Naive B cell (primary cell): ENCODE measurements around the gene CDH6. TPM values are rescaled to one million over a fixed set of nuclear protein-coding genes. Genes with fewer than 3 reads are reported as not detected.

ENCODE experiments used
- ATAC-seq, 2 donors: fragments of 150-1000 bp; cut with Tn5 transposase; 2 replicates each; pipeline ENCODE4 v1.10.0; 2021; ENCODE audit warnings: low read depth in 2 of 2, mild to moderate bottlenecking in 2 of 2, moderate library complexity in 2 of 2
- DNase-seq: peaks from one replicate; pipeline ENCODE4 v3.0.0; 2022
- H3K27ac Mint-ChIP-seq, 6 donors: one replicate each; pipeline ENCODE4 v1.8.0; 2020 to 2022; ENCODE audit warnings: mild to moderate bottlenecking in 6 of 6, mixed read lengths in 6 of 6, moderate library complexity in 5 of 6, inconsistent platforms in 2 of 6
- H3K27me3 Mint-ChIP-seq, 3 donors: one replicate each; pipeline ENCODE4 v1.8.0; 2021 to 2022; ENCODE audit warnings: mixed read lengths in 3 of 3, mild to moderate bottlenecking in 1 of 3
- H3K36me3 Mint-ChIP-seq, 2 donors: one replicate each; pipeline ENCODE4 v1.8.0; 2020 to 2022; ENCODE audit warnings: mixed read lengths in 2 of 2, inconsistent platforms in 1 of 2, mild to moderate bottlenecking in 1 of 2
- H3K4me1 Mint-ChIP-seq, 3 donors: one replicate each; pipeline ENCODE4 v1.8.0; 2020 to 2022; ENCODE audit warnings: mixed read lengths in 3 of 3, inconsistent platforms in 1 of 3, mild to moderate bottlenecking in 1 of 3, moderate library complexity in 1 of 3
- H3K4me3 Mint-ChIP-seq, 8 donors: one replicate each; pipeline ENCODE4 v1.8.0; 2020 to 2022; ENCODE audit warnings: mild to moderate bottlenecking in 8 of 8, mixed read lengths in 8 of 8, moderate library complexity in 8 of 8, inconsistent platforms in 2 of 8
- H3K9me3 Mint-ChIP-seq, 7 donors: one replicate each; pipeline ENCODE4 v1.8.0; 2020 to 2022; ENCODE audit warnings: mixed read lengths in 7 of 7, mild to moderate bottlenecking in 5 of 7, inconsistent platforms in 2 of 7, moderate library complexity in 1 of 7
- polyA plus RNA-seq, 6 donors: library from polyadenylated mRNA; unstranded; fragments of 300-500 nt; fragmentation: Illumina TruSeq; gene quantifications; one replicate each; pipeline ENCODE4 v1.2.3, GENCODE V29; 2021; ENCODE audit warnings: low read depth in 6 of 6

Gene CDH6
- polyA plus RNA-seq, 6 donors from 2014 or later: not detected

GRCh38 chr5:31328040-31328733 lies 134.7 kb downstream of the CDH6 start:
- Mint-ChIP-seq H3K27ac (no peak overlapping the region), H3K9me3 (no peaks in the 10 kb centered on the region), H3K4me1 (no peaks in the 10 kb centered on the region), H3K36me3 (no peaks in the 10 kb centered on the region), H3K4me3 (no peak overlapping the region), H3K27me3 (no peaks in the 10 kb centered on the region)
- ATAC-seq (no peak), DNase-seq (no peak)

DNA sequence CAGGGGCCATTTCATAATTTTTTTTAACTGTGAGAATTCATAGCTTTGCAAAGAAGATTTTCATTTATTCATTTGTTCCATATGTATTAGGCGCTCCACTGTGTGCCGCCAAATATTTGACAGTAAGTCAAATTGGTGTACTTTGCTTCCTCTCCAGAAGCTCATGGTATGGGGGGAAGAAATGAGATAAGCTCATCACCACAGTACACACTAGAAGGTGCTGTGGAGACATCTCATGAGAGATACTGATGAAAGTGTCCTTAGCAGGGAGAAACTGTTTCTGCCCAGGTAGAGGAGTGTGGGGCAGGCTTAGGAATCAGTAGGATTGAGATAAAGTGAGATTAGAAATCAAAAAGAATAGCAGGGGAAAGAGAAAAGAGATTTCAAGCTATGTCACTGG lies 136.2 kb downstream of the CDH6 start:
- DNase-seq (no peak), ATAC-seq (no peak)
- no peak overlapping the region for H3K27ac Mint-ChIP-seq
- no peaks in the 10 kb centered on the region for H3K4me1 Mint-ChIP-seq
- H3K27me3 Mint-ChIP-seq: no peaks in the 10 kb centered on the region
- H3K4me3 Mint-ChIP-seq: no peak overlapping the region
- no peaks in the 10 kb centered on the region for H3K9me3 Mint-ChIP-seq
- H3K36me3 Mint-ChIP-seq: no peaks in the 10 kb centered on the region

- Mint-ChIP-seq H3K4me1 (no peaks in the 10 kb centered on the region), H3K27me3 (no peaks in the 10 kb centered on the region), H3K27ac (no peak overlapping the region), H3K9me3 (no peaks in the 10 kb centered on the region), H3K36me3 (no peaks in the 10 kb centered on the region), H3K4me3 (no peak overlapping the region)
- ATAC-seq (no peak), DNase-seq (no peak)
Observed at GRCh38 chr5:31332160-31332559, 138.7 kb downstream of the CDH6 start.

GRCh38 chr5:31333475-31333874 lies 140.0 kb downstream of the CDH6 start:
- Mint-ChIP-seq H3K27me3 (no peaks in the 10 kb centered on the region), H3K4me3 (no peak overlapping the region), H3K36me3 (no peaks in the 10 kb centered on the region), H3K9me3 (no peaks in the 10 kb centered on the region), H3K27ac (no peak overlapping the region), H3K4me1 (no peaks in the 10 kb centered on the region)
- ATAC-seq (no peak), DNase-seq (no peak)

DNA sequence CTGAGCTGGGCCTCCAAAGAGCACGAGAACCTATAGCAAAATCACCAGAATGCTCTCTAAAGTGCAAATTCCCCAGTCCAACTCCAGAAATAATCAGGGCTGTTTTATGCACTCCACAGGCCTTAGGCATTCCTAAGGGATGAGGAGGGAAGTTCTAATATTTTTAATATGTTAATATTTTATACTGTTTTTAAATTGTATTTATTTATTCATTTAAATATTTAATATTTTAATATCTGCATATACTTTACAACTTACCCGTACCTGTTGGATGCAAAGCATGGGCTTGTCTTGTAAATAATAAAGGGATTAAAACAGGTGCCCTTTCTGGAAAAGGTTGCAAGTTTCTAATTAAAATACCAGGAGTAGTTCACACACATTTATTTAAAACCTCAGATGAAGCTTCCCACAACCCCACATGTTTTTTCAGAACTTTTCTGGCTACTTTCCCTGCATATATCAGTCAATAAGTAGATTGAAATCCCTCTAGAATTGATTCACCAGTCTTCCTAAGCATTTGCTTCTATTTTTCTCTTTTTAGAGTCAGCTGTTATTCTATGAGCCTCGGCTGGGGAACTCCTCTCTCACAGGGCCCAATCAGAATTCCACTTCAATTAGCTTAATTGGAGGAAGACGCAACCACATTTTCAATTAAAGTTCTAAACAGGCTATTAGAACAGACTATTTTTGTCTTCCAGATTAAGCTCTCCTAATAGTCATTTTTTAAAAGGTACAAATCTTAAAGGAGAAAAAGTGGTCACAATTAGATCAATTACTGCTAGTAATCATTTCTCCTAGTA lies 140.8 kb downstream of the CDH6 start:
- H3K4me3 Mint-ChIP-seq: no peak overlapping the region
- no peaks in the 10 kb centered on the region for H3K36me3 Mint-ChIP-seq
- H3K27me3 Mint-ChIP-seq: no peaks in the 10 kb centered on the region
- H3K9me3 Mint-ChIP-seq: no peaks in the 10 kb centered on the region
- DNase-seq (no peak), ATAC-seq (no peak)
- H3K27ac Mint-ChIP-seq: no peak overlapping the region
- H3K4me1 Mint-ChIP-seq: no peaks in the 10 kb centered on the region

DNA sequence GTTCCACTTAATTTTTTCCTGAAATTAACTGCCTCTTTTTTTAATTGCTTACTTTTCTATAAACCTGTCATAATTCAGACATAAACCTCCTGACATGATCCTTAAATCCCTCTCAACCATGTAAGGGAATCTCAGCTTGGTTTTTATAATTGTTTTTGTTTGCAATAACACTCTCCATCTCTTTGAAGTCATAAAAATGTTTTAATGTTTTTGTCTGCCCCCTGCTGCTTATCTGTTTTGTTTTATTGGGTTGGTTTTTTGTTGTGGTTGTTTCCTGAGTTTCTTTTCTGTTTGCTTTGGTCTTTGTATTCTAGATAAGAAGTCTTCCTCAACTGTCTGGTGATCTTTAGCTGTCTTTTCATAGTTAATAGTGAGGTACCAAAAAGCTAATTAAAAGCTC lies 142.0 kb downstream of the CDH6 start:
- Mint-ChIP-seq H3K9me3 (no peaks in the 10 kb centered on the region), H3K27ac (no peak overlapping the region), H3K27me3 (no peaks in the 10 kb centered on the region), H3K36me3 (no peaks in the 10 kb centered on the region), H3K4me3 (no peak overlapping the region), H3K4me1 (no peaks in the 10 kb centered on the region)
- ATAC-seq: no peak
- no peak for DNase-seq

DNA sequence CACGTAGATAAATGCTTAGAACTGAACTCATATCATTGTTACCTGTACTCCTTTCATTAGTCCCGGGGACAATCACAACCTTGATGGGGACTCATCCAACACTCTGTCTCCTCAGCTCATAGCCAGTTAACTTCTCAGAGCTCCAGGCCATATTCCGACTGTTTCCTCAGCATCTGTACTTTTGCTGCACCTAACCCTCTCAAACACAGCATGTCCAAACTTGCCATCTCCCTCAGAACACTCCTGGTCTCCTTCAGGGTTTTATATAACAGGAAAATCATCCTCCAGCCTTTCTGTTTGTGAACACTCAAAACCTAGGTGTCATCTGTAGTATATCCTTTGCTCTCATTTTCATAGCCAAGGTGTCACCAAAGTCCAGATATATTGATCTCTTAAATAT lies 150.5 kb downstream of the CDH6 start:
- Mint-ChIP-seq H3K4me3 (no peak overlapping the region), H3K27me3 (no peaks in the 10 kb centered on the region), H3K9me3 (peaks cover 0 to 3% (median 0%) of the 10 kb centered on the region in 7 donors), H3K4me1 (no peaks in the 10 kb centered on the region), H3K36me3 (no peaks in the 10 kb centered on the region), H3K27ac (no peak overlapping the region)
- ATAC-seq: no peak
- DNase-seq: no peak

DNA sequence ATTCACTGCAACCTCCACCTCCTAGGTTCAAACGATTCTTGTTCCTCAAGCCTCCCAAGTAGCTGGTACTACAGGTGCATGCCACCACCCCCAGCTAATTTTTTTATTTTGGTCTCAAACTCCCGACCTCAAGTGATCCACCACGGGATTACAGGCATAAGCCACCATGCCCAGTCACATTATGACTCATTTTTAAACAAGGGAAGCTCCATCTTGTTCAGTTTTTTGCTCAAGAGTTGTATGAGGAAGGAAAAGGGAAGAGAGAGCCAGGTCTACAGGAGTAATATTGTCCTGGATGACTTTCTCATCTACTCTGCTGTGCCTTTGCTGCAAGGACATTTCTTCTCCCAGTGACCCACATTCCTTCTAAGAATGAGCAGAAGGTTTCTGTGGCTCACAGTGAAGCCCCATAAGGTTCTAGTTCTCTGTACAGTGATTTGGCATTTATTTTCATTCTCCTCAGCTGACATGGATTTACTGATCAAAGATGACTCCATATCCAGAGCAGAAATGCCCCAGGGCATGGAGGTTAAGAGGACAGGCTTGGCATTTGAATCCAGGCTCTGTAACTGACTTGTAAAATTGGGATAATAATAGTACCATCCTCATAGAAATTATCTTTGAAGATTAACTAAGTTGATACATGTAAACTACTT lies 153.5 kb downstream of the CDH6 start:
- DNase-seq (no peak), ATAC-seq (no peak)
- Mint-ChIP-seq H3K36me3 (no peaks in the 10 kb centered on the region), H3K4me1 (no peaks in the 10 kb centered on the region), H3K27ac (no peak overlapping the region), H3K4me3 (no peak overlapping the region), H3K27me3 (no peaks in the 10 kb centered on the region), H3K9me3 (peaks cover 0 to 12% (median 3%) of the 10 kb centered on the region in 7 donors)

GRCh38 chr5:31347552-31347905 lies 154.0 kb downstream of the CDH6 start:
- Mint-ChIP-seq H3K4me3 (no peak overlapping the region), H3K9me3 (peaks cover 0 to 14% (median 4%) of the 10 kb centered on the region in 7 donors), H3K27me3 (no peaks in the 10 kb centered on the region), H3K36me3 (no peaks in the 10 kb centered on the region), H3K4me1 (no peaks in the 10 kb centered on the region), H3K27ac (no peak overlapping the region)
- DNase-seq (no peak), ATAC-seq (no peak)

DNA sequence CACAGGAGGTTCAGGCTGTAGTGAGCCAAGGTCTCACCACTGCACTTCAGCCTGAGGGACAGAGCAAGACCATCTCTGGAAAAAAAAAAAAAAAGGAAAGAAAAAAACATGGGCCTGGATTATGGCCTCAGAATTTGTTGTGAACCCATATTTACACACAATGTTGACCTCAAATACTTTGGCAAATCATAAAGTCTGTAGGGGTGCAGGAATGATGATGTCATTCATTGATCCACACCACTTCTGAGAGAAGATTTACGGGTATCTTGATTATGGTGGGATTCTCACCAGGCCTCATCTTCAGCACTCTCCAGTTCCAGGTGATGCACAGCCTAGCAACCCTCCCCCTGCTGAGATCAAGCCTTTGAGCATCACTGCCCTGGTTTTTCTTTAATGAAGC lies 156.9 kb downstream of the CDH6 start:
- H3K36me3 Mint-ChIP-seq: no peaks in the 10 kb centered on the region
- H3K9me3 Mint-ChIP-seq: peaks cover 0 to 25% (median 6%) of the 10 kb centered on the region in 7 donors
- DNase-seq: no peak
- H3K4me3 Mint-ChIP-seq: no peak overlapping the region
- H3K4me1 Mint-ChIP-seq: no peaks in the 10 kb centered on the region
- no peak overlapping the region for H3K27ac Mint-ChIP-seq
- peaks cover 0 to 10% (median 0%) of the 10 kb centered on the region in 3 donors for H3K27me3 Mint-ChIP-seq
- ATAC-seq: no peak

DNA sequence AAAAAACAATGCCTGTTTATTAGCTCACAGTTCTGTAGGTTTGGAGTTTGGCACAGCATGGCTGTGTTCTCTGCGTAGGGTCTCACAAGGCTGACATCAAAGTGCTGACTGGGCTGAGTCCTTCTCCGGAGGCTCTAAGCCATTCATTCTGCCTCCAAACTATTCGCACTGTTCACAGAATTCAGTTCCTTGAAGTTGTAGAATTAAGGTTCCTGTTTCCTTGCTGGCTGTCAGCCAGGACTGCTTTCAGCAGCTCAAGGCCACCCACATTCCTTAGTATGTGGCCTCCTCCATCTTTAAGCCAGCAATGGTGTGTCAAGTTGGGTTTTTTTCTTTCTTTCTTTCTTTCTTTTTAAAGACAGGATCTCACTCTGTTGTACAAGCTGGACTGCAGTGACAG lies 161.9 kb downstream of the CDH6 start:
- Mint-ChIP-seq H3K27me3 (peaks cover 0 to 10% (median 0%) of the 10 kb centered on the region in 3 donors), H3K9me3 (peaks cover 5 to 24% (median 17%) of the 10 kb centered on the region in 7 donors), H3K4me1 (no peaks in the 10 kb centered on the region), H3K36me3 (peaks cover 0 to 8% of the 10 kb centered on the region in 2 donors), H3K27ac (no peak overlapping the region), H3K4me3 (no peak overlapping the region)
- DNase-seq (no peak), ATAC-seq (no peak)

- peaks cover 0 to 10% (median 0%) of the 10 kb centered on the region in 3 donors for H3K27me3 Mint-ChIP-seq
- H3K4me3 Mint-ChIP-seq: no peak overlapping the region
- no peak overlapping the region for H3K27ac Mint-ChIP-seq
- H3K9me3 Mint-ChIP-seq: peaks cover 4 to 25% (median 17%) of the 10 kb centered on the region in 7 donors
- H3K4me1 Mint-ChIP-seq: no peaks in the 10 kb centered on the region
- peaks cover 0 to 8% of the 10 kb centered on the region in 2 donors for H3K36me3 Mint-ChIP-seq
- ATAC-seq (no peak), DNase-seq (no peak)
Observed at GRCh38 chr5:31357038-31357437, 163.6 kb downstream of the CDH6 start.

DNA sequence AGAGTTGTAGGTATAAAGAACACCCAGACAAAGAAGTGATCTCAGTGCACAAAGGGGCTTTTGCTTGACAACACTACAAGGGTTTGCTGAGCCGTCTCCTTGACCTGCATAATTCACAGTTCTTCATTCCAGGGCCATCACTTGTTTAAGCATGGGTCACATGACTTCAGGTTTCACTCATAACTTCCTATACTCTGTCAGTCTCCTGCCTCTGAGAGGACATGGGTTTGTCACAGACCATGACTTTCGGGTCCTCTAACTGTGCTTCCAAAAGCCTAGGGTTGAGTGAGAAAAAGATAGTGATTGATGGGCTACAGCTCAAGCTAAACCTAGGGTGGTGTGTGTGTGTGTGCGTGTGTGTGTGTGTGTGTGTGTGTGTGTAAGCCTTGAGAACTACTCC lies 166.4 kb downstream of the CDH6 start:
- Mint-ChIP-seq H3K9me3 (peaks cover 7 to 36% (median 13%) of the 10 kb centered on the region in 7 donors), H3K4me1 (no peaks in the 10 kb centered on the region), H3K27ac (no peak overlapping the region), H3K27me3 (no peaks in the 10 kb centered on the region), H3K4me3 (no peak overlapping the region), H3K36me3 (peaks cover 0 to 8% of the 10 kb centered on the region in 2 donors)
- DNase-seq: no peak
- ATAC-seq: no peak

GRCh38 chr5:31361234-31361633 lies 167.7 kb downstream of the CDH6 start:
- Mint-ChIP-seq H3K27me3 (peaks cover 0 to 3% (median 0%) of the 10 kb centered on the region in 3 donors), H3K27ac (no peak overlapping the region), H3K4me3 (no peak overlapping the region), H3K9me3 (peaks cover 4 to 30% (median 12%) of the 10 kb centered on the region in 7 donors), H3K36me3 (peaks cover 0 to 4% of the 10 kb centered on the region in 2 donors), H3K4me1 (no peaks in the 10 kb centered on the region)
- DNase-seq (no peak), ATAC-seq (no peak)
